NCI-H187 (cell line): ENCODE measurements around the gene NEURL3.

Experiments
- DNase-seq, 2 experiments: peaks; one replicate each; lab custom pipeline; 2025; lab: John Stamatoyannopoulos, UW

The NEURL3 gene

GRCh38 chr2:96539215-96539920 is 34.2 kb upstream of the NEURL3 start:
- no peak for DNase-seq

- no peak for DNase-seq
Measured at GRCh38 chr2:96538487-96539214, 33.5 kb upstream of the NEURL3 start.

- no peak for DNase-seq
Measured at GRCh38 chr2:96537734-96538486, 32.8 kb upstream of the NEURL3 start.

- DNase-seq = no peak
Measured at GRCh38 chr2:96537066-96537733, 32.0 kb upstream of the NEURL3 start.

- DNase-seq = peak; percentile 7 to 68
Measured at GRCh38 chr2:96536445-96537065, 31.4 kb upstream of the NEURL3 start, which contains the start of gene ARID5A. TSS of gene ARID5A (plus strand) at chr2:96536752. CDS start at chr2:96536827, 75 bp downstream.

GRCh38 chr2:96535331-96535730 is 30.2 kb upstream of the NEURL3 start:
- no peak for DNase-seq

GRCh38 chr2:96534701-96535181 is 29.6 kb upstream of the NEURL3 start:
- DNase-seq = no peak

GRCh38 chr2:96534141-96534540 is 29.0 kb upstream of the NEURL3 start:
- DNase-seq = no peak

GRCh38 chr2:96533292-96534073 is 28.3 kb upstream of the NEURL3 start:
- no peak for DNase-seq

- no peak for DNase-seq
Measured at GRCh38 chr2:96532641-96533291, 27.6 kb upstream of the NEURL3 start.

GRCh38 chr2:96531872-96532505 is 26.8 kb upstream of the NEURL3 start:
- peak; percentile 10 to 21 for DNase-seq

GRCh38 chr2:96531366-96531765 is 26.2 kb upstream of the NEURL3 start:
- DNase-seq = no peak

- no peak for DNase-seq
Measured at GRCh38 chr2:96530474-96531357, 25.6 kb upstream of the NEURL3 start.

- DNase-seq = no peak
Measured at GRCh38 chr2:96530144-96530430, 24.9 kb upstream of the NEURL3 start.

GRCh38 chr2:96529376-96530143 is 24.4 kb upstream of the NEURL3 start:
- DNase-seq = no peak

GRCh38 chr2:96528700-96529375 is 23.7 kb upstream of the NEURL3 start:
- no peak for DNase-seq

GRCh38 chr2:96528006-96528699 is 23.0 kb upstream of the NEURL3 start:
- DNase-seq = no peak
